HG02571 (cell line): ENCODE measurements around the gene CUEDC1.

Experiments
- ATAC-seq: cut with Tn5 transposase; IDR thresholded peaks from one replicate; pipeline ENCODE4 v1.9.1; 2021; ENCODE audit warnings: mild to moderate bottlenecking, moderate library complexity; ENCODE audit not compliant: unreplicated experiment

Gene CUEDC1, protein sequence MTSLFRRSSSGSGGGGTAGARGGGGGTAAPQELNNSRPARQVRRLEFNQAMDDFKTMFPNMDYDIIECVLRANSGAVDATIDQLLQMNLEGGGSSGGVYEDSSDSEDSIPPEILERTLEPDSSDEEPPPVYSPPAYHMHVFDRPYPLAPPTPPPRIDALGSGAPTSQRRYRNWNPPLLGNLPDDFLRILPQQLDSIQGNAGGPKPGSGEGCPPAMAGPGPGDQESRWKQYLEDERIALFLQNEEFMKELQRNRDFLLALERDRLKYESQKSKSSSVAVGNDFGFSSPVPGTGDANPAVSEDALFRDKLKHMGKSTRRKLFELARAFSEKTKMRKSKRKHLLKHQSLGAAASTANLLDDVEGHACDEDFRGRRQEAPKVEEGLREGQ

GRCh38 chr17:57955183-57955931 lies at the start of gene CUEDC1:
CUEDC1 (minus strand) TSS chr17:57955412; CDS start chr17:57885564, 69,848 bp downstream.
- no peak for ATAC-seq

- ATAC-seq = no peak
These were observed 48.8 kb upstream of the CUEDC1 start for GRCh38 chr17:58004060-58004459.

GRCh38 chr17:58002973-58003372 lies 47.8 kb upstream of the CUEDC1 start:
- ATAC-seq = no peak

GRCh38 chr17:58002154-58002948 lies 47.1 kb upstream of the CUEDC1 start:
- ATAC-seq = no peak

DNA sequence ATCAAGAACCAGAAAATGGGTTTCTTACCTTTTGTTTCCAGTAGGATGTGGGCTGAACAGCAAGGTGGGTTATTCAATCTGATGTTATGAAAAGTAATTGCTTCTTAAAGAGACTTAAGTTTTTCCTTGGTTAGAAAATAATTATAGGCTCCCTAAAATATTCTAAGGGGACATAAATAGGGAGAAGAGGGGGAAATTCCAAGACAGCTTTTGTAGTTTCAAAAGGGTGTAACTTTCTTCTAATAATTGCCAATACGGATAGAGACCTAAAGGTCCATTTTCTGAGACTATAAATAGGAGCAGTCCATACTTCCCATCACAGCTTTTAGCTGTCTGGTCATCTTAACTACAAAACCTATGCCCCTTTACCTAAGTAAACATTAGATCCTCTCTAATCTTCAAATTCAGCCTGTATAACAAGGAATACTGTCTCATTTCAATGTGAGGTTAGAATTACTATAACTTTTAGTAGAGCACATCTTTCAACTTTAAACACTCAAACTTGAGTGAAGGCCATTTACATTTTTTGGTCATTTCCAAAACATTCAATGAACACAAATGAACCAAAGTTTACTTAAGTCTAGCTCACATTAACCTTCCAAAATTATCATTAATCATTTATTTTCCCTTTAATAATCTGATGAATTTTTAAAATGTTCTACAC lies 46.4 kb upstream of the CUEDC1 start:
- ATAC-seq = no peak

DNA sequence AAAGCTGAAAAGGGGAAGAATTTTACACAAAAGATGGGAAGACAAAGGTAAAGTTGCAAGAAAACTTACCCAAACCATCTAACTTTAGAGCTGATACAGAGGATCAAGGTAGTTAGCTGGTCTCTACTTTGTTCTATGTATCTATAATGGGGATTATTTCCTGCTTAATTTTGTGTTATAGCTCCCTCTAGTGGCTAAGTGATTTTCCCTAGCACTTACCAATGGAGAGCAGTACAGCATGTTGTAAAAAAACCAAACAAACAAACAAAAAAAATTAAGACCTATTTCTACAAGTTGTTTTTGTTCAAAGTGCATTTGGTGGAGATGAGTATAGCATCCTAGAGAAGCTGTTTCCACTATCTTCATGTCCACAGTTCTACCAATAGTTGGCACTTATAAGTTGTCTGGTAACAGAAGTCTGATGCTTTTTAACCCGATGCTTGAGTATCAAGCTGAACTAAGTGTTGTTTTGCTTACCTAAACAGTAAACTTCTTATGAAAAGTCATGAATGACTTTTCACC lies 44.3 kb upstream of the CUEDC1 start:
- no peak for ATAC-seq

DNA sequence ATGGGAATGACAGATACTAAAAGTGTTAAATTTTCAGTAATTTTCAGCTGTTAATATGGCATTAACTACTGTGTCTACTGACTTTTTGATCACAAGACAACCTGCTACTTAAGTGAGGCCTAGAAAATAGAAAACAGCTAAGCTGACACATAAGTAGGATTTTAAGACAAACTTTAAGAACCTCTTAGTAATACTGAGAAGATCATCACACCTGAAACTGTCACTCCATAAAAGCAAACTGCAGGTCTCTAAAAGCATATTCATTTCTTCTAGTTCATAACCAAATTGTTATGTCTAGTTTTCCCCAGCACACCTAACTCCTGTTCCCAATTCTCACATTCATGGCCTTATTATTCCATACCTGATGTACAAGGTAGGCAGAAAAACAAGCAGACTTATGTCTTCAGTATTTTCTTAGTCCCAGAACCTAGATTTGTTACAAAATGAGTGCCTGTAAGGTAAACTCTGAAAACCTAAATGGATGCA lies 43.8 kb upstream of the CUEDC1 start:
- ATAC-seq = no peak

DNA sequence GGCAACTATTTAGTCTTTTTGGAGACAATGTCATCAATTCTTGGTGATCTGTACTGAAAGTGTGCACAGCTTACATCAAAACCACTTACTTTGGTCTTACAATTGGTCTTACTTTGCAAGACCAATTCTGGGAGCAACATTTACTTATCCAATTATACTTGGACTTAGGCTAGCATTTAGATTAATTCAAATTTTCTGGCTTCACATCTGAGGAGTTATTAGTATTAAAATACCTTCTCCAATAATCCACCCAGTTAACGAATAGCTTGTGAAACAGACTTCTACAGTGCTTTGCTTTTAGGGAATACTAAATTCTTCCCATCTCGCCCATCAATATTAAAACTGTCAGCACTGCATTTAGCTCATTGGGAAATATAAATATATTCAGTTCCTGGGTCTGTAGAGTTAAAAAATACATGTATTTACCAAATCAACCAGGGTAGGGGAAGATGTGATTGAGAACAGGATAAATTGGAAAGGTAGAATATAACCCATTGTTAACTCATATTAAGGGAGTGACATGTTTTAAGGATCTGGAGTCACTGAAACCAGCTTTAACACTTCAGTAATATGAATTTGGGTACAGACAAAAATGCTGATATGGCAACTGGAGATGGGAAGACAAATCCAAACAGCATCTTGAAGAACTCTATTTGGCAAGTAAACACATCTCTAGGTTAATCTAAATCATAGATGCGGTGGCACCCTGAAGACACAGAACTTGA lies 42.0 kb upstream of the CUEDC1 start:
- ATAC-seq = no peak

DNA sequence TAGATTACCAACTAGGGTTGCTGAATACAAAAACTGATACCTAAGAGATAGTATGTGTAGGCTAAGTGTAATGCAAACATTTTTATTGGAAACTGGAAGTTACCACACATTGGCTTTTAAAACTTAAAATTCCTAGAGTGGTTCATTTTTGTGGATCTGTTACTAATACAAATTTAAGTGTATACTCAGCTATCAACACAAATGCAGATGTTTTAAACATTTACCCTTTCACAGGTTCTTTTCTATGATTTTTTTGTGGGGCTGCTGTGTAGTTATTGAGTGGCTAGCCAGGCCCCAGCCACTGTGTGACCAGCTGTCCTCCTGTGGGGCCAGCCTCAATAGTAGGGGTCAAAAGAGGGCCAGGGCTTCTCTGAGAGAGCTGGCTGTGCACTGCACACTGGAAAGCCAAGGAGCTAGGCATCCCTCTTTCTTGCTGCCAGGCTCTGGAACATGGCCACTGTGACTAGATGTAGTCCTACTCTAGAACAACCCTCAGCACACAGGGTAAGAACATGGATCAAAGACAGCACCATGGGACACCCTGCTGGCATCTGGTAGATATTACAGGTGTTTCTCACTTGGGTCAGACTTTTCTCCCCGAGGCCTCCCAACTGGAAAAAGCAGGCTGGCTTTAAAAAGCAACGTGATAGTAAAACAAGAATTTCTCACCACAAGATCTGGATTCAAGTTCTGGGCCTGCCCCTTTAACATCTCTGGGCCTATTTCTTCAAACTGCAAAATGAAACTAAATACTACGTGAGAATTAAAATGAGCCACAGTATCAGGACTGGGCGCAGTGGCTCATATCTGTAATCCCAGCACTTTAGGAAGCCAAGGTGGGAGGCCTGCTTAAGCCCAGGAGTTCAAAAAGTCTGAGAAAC lies 40.1 kb upstream of the CUEDC1 start:
- ATAC-seq = no peak

GRCh38 chr17:57994436-57994835 lies 39.2 kb upstream of the CUEDC1 start:
- no peak for ATAC-seq

GRCh38 chr17:57993471-57994365 lies 38.5 kb upstream of the CUEDC1 start:
- no peak for ATAC-seq

DNA sequence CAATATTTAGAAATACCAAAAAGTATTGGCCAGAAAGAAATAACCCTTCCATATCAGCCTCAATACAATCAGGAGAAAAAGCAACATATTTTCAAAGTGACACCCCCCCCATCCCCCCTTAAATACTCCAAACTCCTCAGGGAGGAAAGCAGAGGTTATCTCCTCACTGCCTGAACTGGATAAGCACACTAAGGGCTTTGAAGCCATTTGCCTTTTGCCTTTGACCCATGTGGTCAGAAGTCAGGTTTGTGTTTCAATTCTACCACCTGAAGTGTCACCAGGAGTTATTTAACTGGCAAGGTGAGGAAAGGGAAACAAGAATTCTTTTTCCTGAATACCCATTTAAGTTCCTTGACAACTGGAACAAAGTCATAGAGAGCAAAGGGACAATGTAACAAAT lies 36.3 kb upstream of the CUEDC1 start:
- no peak for ATAC-seq

DNA sequence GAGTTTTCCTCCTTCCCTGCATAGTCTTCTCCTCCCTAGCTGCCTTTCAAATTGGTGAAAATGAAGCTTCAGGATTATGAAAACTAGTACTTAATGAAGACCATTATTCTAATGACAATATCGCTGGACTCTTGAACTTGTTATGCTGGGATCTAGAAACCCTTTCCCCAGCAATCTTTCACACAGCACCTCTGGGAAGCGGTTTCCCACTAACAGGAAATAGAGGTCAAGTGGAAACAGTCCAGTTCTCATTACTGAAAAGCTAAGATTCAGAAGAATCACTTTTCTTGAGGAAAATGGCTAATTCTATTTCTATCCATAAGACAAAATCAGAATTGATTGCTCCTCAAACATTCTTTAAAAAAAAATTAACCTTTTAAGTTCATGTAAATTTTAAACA lies 34.8 kb upstream of the CUEDC1 start:
- ATAC-seq = no peak

- ATAC-seq = peak; percentile 59
These were observed 33.4 kb upstream of the CUEDC1 start for GRCh38 chr17:57988301-57989250.

- peak; percentile 67 for ATAC-seq
These were observed 32.5 kb upstream of the CUEDC1 start, which contains the start of gene VEZF1 for GRCh38 chr17:57987581-57988300. VEZF1 (minus strand) TSS chr17:57988254; CDS start chr17:57988111, 143 bp downstream.
